GM18951 (cell line): Measurements from ENCODE around the gene CYBA.
"Not testable (repeated sequence)": the region's sequence is repeated elsewhere in the genome, so short reads cannot be mapped to it uniquely, and the experiment has no call there.

Source experiments
- POLR2A ChIP-seq: IDR thresholded peaks from 4 replicates; pipeline ENCODE4 v1.6.1; 2011; ENCODE audit warnings: mild to moderate bottlenecking; ENCODE audit not compliant: insufficient read length, insufficient read depth; ENCODE audit errors: extremely low read depth
- in situ Hi-C: fragments of 300-500 bp; cut with MboI; formaldehyde crosslinking; loops from one replicate; pipeline ENCODE4 v1.12.0; 2022; ENCODE audit warnings: low sequenced_read_pairs, mixed read lengths, inconsistent platforms; ENCODE audit not compliant: unreplicated experiment

Gene CYBA

GRCh38 chr16:88610080-88610479 lies 40.8 kb downstream of the CYBA start:
- no peak for TF ChIP-seq POLR2A
- in situ Hi-C loops: no loop called here

- in situ Hi-C loops: not testable (repeated sequence)
Observed at GRCh38 chr16:88609426-88609825, 41.4 kb downstream of the CYBA start.

- TF ChIP-seq POLR2A: no peak
- in situ Hi-C loops: no loop called here
Observed at GRCh38 chr16:88608076-88608475, 42.8 kb downstream of the CYBA start.

GRCh38 chr16:88606148-88606757 lies 44.6 kb downstream of the CYBA start:
- in situ Hi-C loops: no loop called here
- TF ChIP-seq POLR2A: no peak

- in situ Hi-C loops: no loop called here
- no peak for TF ChIP-seq POLR2A
Observed at GRCh38 chr16:88605186-88606147, 45.4 kb downstream of the CYBA start.

- TF ChIP-seq POLR2A: no peak
- in situ Hi-C loops: no loop called here
Observed at GRCh38 chr16:88602091-88602490, 48.8 kb downstream of the CYBA start.

GRCh38 chr16:88601313-88602036 lies 49.4 kb downstream of the CYBA start:
- in situ Hi-C loops: no loop called here
- TF ChIP-seq POLR2A: no peak

- in situ Hi-C loops: no loop called here
- TF ChIP-seq POLR2A: no peak
Observed at GRCh38 chr16:88600539-88600896, 50.3 kb downstream of the CYBA start.

GRCh38 chr16:88599825-88600538 lies 50.9 kb downstream of the CYBA start:
- in situ Hi-C loops: no loop called here
- no peak for TF ChIP-seq POLR2A

- in situ Hi-C loops: no loop called here
- TF ChIP-seq POLR2A: no peak
Observed at GRCh38 chr16:88599092-88599733, 51.6 kb downstream of the CYBA start.

GRCh38 chr16:88597856-88598491 lies 52.9 kb downstream of the CYBA start:
- in situ Hi-C loops: no loop called here
- no peak for TF ChIP-seq POLR2A

- in situ Hi-C loops: no loop called here
- TF ChIP-seq POLR2A: no peak
Observed at GRCh38 chr16:88596483-88596882, 54.4 kb downstream of the CYBA start.
